WTC11 (cell line): ENCODE results near the gene BTNL9. TPM values are rescaled to one million over a fixed set of nuclear protein-coding genes. Genes with fewer than 3 reads are reported as not detected.

ENCODE experiments used
- ATAC-seq: fragments of 200-7000 bp; cut with Tn5 transposase; 2 replicates; pipeline ENCODE4 v1.10.0; 2021; ENCODE audit warnings: mild to moderate bottlenecking, moderate library complexity
- CTCF ChIA-PET: fragments of 300-600 bp; sonication (Branson Sonifier 250); formaldehyde crosslinking; loops from one replicate; lab custom pipeline; 2021; ENCODE audit warnings: antibody characterized with exemption; lab: Charles Lee
- POLR2A ChIA-PET: fragments of 350-600 bp; sonication (Branson Sonifier 250); formaldehyde crosslinking; loops from one replicate; lab custom pipeline; 2021; ENCODE audit warnings: antibody characterized with exemption; lab: Charles Lee
- DNase-seq: peaks from one replicate; pipeline ENCODE4 v3.0.0; 2021; ENCODE audit warnings: low spot score
- H3K27ac Mint-ChIP-seq: 2 replicates; pipeline ENCODE4 v1.8.0; 2021; ENCODE audit warnings: mixed read lengths
- H3K27me3 Mint-ChIP-seq: 2 replicates; pipeline ENCODE4 v1.8.0; 2021; ENCODE audit warnings: low read depth, mild to moderate bottlenecking, moderate library complexity, mixed read lengths
- H3K36me3 Mint-ChIP-seq: 2 replicates; pipeline ENCODE4 v1.8.0; 2021; ENCODE audit warnings: mixed read lengths
- H3K4me1 Mint-ChIP-seq: 2 replicates; pipeline ENCODE4 v1.8.0; 2022; ENCODE audit warnings: mixed read lengths
- H3K4me3 Mint-ChIP-seq: 2 replicates; pipeline ENCODE4 v1.8.0; 2021; ENCODE audit warnings: mild to moderate bottlenecking, moderate library complexity, mixed read lengths
- H3K9me3 Mint-ChIP-seq: 2 replicates; pipeline ENCODE4 v1.8.0; 2021; ENCODE audit warnings: mixed read lengths
- ATF1 ChIP-seq: sonication (generic); formaldehyde crosslinking; IDR thresholded peaks from 2 replicates; pipeline ENCODE4 v1.8.1; 2023; ENCODE audit warnings: mild to moderate bottlenecking, moderate library complexity, missing genetic modification reagents
- CREB1 ChIP-seq: sonication (generic); formaldehyde crosslinking; IDR thresholded peaks from 2 replicates; pipeline ENCODE4 v1.8.0; 2023; ENCODE audit warnings: mild to moderate bottlenecking, missing genetic modification reagents
- ELF4 ChIP-seq: sonication (generic); formaldehyde crosslinking; IDR thresholded peaks from 2 replicates; pipeline ENCODE4 v1.8.1; 2022; ENCODE audit warnings: low read depth, mild to moderate bottlenecking, moderate library complexity, missing genetic modification reagents
- ERG ChIP-seq: fragments of 250-450 bp; sonication (Bioruptor Pico); IDR thresholded peaks from 2 replicates; pipeline ENCODE4 v1.8.0; 2021; ENCODE audit warnings: mild to moderate bottlenecking
- ETV6 ChIP-seq: sonication (generic); formaldehyde crosslinking; IDR thresholded peaks from 2 replicates; pipeline ENCODE4 v1.8.1; 2022; ENCODE audit warnings: mild to moderate bottlenecking, missing genetic modification reagents
- FOXJ3 ChIP-seq: sonication (generic); formaldehyde crosslinking; IDR thresholded peaks from 2 replicates; pipeline ENCODE4 v1.9.0; 2021; ENCODE audit warnings: missing genetic modification reagents, mild to moderate bottlenecking, borderline replicate concordance
- GTF2I ChIP-seq: fragments of 250-450 bp; sonication (Bioruptor Pico); conservative IDR thresholded peaks from 2 replicates; pipeline ENCODE4 v1.4.0; 2021; ENCODE audit warnings: mild to moderate bottlenecking
- JUN ChIP-seq: sonication (generic); formaldehyde crosslinking; IDR thresholded peaks from 2 replicates; pipeline ENCODE4 v1.8.0; 2023; ENCODE audit warnings: mild to moderate bottlenecking, missing genetic modification reagents
- NFE2L1 ChIP-seq: sonication (generic); formaldehyde crosslinking; IDR thresholded peaks from 2 replicates; pipeline ENCODE4 v1.8.1; 2023; ENCODE audit warnings: missing genetic modification reagents
- RELA ChIP-seq: sonication (generic); formaldehyde crosslinking; IDR thresholded peaks from 2 replicates; pipeline ENCODE4 v1.8.1; 2022; ENCODE audit warnings: missing genetic modification reagents, mild to moderate bottlenecking, borderline replicate concordance
- SMAD4 ChIP-seq: sonication (generic); formaldehyde crosslinking; IDR thresholded peaks from 2 replicates; pipeline ENCODE4 v1.8.0; 2022; ENCODE audit warnings: mild to moderate bottlenecking, missing genetic modification reagents
- SP1 ChIP-seq: sonication (generic); formaldehyde crosslinking; conservative IDR thresholded peaks from 2 replicates; pipeline ENCODE4 v1.8.1; 2022; ENCODE audit warnings: missing genetic modification reagents
- ZBTB21 ChIP-seq: sonication (generic); formaldehyde crosslinking; IDR thresholded peaks from 2 replicates; pipeline ENCODE4 v1.8.1; 2023; ENCODE audit warnings: mild to moderate bottlenecking, missing genetic modification reagents, borderline replicate concordance
- ZNF219 ChIP-seq: sonication (generic); formaldehyde crosslinking; IDR thresholded peaks from 2 replicates; pipeline ENCODE4 v1.8.0; 2023; ENCODE audit warnings: missing genetic modification reagents, mild to moderate bottlenecking, borderline replicate concordance
- ZNF396 ChIP-seq: fragments of 250-450 bp; sonication (Bioruptor Pico); IDR thresholded peaks from 2 replicates; pipeline ENCODE4 v1.8.0; 2021; ENCODE audit warnings: mild to moderate bottlenecking, moderate library complexity, borderline replicate concordance
- total RNA-seq: library from RNA; stranded (reverse); gene quantifications from 3 replicates; pipeline ENCODE4 v1.2.3, GENCODE V29; 2021
- TF ChIP-seq, protein P1 (sequence below): sonication (generic); formaldehyde crosslinking; IDR thresholded peaks from 2 replicates; pipeline ENCODE4 v1.8.0; 2023; ENCODE audit warnings: missing genetic modification reagents, mild to moderate bottlenecking, borderline replicate concordance
- TF ChIP-seq, protein P2 (sequence below): sonication (generic); formaldehyde crosslinking; IDR thresholded peaks from 2 replicates; pipeline ENCODE4 v1.8.1; 2023; ENCODE audit warnings: mild to moderate bottlenecking, moderate library complexity, missing genetic modification reagents
- TF ChIP-seq, protein P3 (sequence below): sonication (generic); formaldehyde crosslinking; IDR thresholded peaks from 2 replicates; pipeline ENCODE4 v1.8.0; 2022; ENCODE audit warnings: mild to moderate bottlenecking, missing genetic modification reagents
- TF ChIP-seq, protein P4 (sequence below): sonication (generic); formaldehyde crosslinking; IDR thresholded peaks from 2 replicates; pipeline ENCODE4 v1.8.1; 2023; ENCODE audit warnings: mild to moderate bottlenecking, missing genetic modification reagents, moderate library complexity

BTNL9 gene
- total RNA-seq, 1 experiment from 2014 or later = 3.4 TPM

- TF ChIP-seq, protein P1, sequence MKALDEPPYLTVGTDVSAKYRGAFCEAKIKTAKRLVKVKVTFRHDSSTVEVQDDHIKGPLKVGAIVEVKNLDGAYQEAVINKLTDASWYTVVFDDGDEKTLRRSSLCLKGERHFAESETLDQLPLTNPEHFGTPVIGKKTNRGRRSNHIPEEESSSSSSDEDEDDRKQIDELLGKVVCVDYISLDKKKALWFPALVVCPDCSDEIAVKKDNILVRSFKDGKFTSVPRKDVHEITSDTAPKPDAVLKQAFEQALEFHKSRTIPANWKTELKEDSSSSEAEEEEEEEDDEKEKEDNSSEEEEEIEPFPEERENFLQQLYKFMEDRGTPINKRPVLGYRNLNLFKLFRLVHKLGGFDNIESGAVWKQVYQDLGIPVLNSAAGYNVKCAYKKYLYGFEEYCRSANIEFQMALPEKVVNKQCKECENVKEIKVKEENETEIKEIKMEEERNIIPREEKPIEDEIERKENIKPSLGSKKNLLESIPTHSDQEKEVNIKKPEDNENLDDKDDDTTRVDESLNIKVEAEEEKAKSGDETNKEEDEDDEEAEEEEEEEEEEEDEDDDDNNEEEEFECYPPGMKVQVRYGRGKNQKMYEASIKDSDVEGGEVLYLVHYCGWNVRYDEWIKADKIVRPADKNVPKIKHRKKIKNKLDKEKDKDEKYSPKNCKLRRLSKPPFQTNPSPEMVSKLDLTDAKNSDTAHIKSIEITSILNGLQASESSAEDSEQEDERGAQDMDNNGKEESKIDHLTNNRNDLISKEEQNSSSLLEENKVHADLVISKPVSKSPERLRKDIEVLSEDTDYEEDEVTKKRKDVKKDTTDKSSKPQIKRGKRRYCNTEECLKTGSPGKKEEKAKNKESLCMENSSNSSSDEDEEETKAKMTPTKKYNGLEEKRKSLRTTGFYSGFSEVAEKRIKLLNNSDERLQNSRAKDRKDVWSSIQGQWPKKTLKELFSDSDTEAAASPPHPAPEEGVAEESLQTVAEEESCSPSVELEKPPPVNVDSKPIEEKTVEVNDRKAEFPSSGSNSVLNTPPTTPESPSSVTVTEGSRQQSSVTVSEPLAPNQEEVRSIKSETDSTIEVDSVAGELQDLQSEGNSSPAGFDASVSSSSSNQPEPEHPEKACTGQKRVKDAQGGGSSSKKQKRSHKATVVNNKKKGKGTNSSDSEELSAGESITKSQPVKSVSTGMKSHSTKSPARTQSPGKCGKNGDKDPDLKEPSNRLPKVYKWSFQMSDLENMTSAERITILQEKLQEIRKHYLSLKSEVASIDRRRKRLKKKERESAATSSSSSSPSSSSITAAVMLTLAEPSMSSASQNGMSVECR (CRISPR knock-in tag) = no peak; the same call in 1 of the 2 replicates
- TF ChIP-seq JUN (CRISPR knock-in tag) = no peak
- TF ChIP-seq SP1 (CRISPR knock-in tag) = no peak
- no peak for TF ChIP-seq FOXJ3
- TF ChIP-seq, protein P2, sequence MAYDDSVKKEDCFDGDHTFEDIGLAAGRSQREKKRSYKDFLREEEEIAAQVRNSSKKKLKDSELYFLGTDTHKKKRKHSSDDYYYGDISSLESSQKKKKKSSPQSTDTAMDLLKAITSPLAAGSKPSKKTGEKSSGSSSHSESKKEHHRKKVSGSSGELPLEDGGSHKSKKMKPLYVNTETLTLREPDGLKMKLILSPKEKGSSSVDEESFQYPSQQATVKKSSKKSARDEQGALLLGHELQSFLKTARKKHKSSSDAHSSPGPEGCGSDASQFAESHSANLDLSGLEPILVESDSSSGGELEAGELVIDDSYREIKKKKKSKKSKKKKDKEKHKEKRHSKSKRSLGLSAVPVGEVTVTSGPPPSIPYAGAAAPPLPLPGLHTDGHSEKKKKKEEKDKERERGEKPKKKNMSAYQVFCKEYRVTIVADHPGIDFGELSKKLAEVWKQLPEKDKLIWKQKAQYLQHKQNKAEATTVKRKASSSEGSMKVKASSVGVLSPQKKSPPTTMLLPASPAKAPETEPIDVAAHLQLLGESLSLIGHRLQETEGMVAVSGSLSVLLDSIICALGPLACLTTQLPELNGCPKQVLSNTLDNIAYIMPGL = no peak
- TF ChIP-seq RELA (CRISPR knock-in tag) = no peak
- no peak for TF ChIP-seq ZNF219
- no peak for TF ChIP-seq ERG (CRISPR knock-in tag)
- TF ChIP-seq ETV6 (CRISPR knock-in tag) = no peak
- TF ChIP-seq ELF4 (CRISPR knock-in tag) = no peak
- peak; percentile 24; the same call in 1 of the 2 replicates for TF ChIP-seq ATF1 (CRISPR knock-in tag)
Observed at GRCh38 chr5:181051841-181052671, 12.0 kb downstream of the BTNL9 start (continued).

GRCh38 chr5:181052672-181053487 lies 12.8 kb downstream of the BTNL9 start:
- peak; percentile 31 for ATAC-seq
- H3K4me3 Mint-ChIP-seq = peak overlapping the region; percentile 90
- H3K36me3 Mint-ChIP-seq = peaks cover 4% of the 10 kb centered on the region; the same call in 1 of the 2 replicates
- H3K27me3 Mint-ChIP-seq = peaks cover 88% of the 10 kb centered on the region
- DNase-seq = peak; percentile 43
- no peaks in the 10 kb centered on the region for H3K9me3 Mint-ChIP-seq
- CTCF ChIA-PET = interaction anchor here (1.2 to 2.2 kb wide), 4 partner anchors 11 to 184 kb away, joined by 4 to 10 read pairs (median 6); no protein-coding TSS in a partner anchor
- no peak overlapping the region for H3K27ac Mint-ChIP-seq
- POLR2A ChIA-PET = no interaction called here
- peaks cover 32% of the 10 kb centered on the region for H3K4me1 Mint-ChIP-seq
- TF ChIP-seq NFE2L1 (CRISPR knock-in tag) (no peak), ZBTB21 (CRISPR knock-in tag) (no peak), ETV6 (CRISPR knock-in tag) (peak; percentile 38; the same call in 1 of the 2 replicates), GTF2I (CRISPR knock-in tag) (no peak), SMAD4 (CRISPR knock-in tag) (0 out of 2 replicates have a peak, but pooled peaks have one; percentile 52), CREB1 (CRISPR knock-in tag) (peak; percentile 54; the same call in 1 of the 2 replicates), ZNF396 (no peak)
- TF ChIP-seq, protein P1 (CRISPR knock-in tag) = peak; percentile 75
- TF ChIP-seq, protein P3, sequence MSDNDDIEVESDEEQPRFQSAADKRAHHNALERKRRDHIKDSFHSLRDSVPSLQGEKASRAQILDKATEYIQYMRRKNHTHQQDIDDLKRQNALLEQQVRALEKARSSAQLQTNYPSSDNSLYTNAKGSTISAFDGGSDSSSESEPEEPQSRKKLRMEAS (CRISPR knock-in tag) = peak; percentile 94
- TF ChIP-seq, protein P4, sequence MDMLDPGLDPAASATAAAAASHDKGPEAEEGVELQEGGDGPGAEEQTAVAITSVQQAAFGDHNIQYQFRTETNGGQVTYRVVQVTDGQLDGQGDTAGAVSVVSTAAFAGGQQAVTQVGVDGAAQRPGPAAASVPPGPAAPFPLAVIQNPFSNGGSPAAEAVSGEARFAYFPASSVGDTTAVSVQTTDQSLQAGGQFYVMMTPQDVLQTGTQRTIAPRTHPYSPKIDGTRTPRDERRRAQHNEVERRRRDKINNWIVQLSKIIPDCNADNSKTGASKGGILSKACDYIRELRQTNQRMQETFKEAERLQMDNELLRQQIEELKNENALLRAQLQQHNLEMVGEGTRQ (CRISPR knock-in tag) = no peak
